Ammon's horn (tissue), 1 donor: ENCODE data around the gene HCN1.

ENCODE experiments used
- DNase-seq: peaks from one replicate; pipeline ENCODE4 v3.0.0-alpha.2; 2016; ENCODE audit warnings: low spot score

Gene HCN1

DNA sequence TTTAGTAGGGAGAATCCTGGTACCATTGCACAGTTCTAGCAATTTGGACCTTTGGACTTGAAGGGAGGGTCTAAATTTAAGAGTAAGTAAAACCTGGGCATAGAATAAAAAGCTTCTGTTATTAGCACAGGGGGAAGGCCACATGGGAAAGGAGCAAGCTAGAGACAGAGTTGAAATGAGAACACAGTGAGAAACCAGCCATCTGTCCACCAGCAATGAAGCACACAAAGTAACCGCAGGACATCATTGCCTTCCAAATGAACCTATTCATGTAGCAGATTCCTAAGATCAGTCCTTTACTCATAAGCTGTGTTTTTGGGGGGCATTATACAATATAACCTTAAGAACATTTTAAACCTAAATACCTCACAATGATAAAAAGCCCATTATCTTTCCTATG is 407.4 kb downstream of the HCN1 start:
- DNase-seq, result peak; percentile 15

DNA sequence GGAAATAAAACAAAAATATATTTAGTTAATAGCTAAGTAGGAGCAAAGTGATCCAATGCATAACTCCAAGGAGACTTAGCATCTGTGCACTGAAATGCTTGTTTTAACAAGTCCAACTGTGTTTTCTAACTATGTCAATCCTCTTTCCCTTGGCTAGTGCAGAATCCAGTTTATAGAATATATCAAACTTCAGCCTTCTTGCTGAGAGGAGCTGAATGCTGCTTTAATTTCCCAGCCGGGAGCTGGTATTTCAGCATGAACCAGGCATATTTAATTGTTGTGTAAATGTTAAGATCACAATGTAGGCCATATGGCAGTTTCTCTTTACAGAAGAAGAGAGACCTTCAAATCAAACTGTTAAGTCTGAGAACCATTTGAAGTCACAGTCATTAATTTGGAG is 411.7 kb downstream of the HCN1 start:
- DNase-seq, result no peak

DNA sequence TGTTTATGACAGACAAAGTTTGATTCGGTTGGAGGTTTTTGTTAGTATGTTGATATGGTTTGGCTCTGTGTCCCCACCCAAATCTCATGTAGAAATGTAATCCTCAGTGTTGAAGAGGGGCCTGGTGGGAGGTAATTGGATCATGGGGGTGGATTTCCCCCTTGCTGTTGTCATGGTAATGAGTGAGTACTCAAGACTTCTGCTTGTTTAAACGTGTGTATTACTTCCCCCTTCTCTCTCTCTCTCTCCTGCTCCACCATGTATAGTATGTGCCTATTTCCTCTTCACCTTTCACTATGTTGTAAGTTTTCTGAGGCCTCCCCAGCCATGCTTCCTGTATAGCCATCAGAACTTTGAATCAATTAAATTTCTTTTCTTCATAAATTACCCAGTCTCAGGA is 415.1 kb downstream of the HCN1 start:
- DNase-seq, result no peak

DNA sequence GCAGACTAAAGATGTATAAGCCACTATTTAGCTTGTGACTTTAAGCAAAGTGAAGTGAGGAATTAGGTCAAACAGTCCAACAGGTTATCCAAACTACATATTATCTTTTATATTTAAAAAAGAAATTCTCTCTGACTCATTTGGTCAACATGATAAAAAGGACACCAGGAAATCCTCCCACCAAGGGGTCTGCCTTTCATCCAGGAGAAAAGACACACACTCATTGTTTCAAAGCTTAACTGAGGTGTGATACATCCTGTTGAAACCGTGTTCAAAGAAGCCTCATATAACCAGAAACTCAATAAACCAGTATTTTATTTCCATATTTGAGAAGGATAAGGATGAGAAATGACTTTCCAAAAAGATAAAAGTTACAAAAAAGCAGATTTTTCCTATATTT is 417.1 kb downstream of the HCN1 start:
- no peak for DNase-seq

DNA sequence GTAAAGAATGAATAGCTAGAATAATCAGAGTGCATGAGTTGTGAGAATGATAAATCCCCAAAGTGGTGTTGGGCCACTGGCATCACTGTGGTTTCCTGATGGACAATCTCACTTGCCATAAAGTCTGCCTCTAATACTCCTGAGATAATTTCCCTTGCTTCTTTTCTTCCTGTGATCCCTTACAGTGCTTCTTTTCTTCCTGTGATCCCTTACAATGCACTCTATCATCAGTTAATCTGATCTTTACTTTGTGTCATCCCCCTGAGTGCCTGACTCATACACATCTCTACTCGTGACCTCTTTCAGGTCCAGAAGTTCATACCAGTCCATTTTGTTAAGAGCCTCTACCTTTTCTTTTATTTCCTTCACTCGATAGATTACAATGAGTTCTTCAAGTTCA is 418.3 kb downstream of the HCN1 start:
- DNase-seq, result no peak

DNA sequence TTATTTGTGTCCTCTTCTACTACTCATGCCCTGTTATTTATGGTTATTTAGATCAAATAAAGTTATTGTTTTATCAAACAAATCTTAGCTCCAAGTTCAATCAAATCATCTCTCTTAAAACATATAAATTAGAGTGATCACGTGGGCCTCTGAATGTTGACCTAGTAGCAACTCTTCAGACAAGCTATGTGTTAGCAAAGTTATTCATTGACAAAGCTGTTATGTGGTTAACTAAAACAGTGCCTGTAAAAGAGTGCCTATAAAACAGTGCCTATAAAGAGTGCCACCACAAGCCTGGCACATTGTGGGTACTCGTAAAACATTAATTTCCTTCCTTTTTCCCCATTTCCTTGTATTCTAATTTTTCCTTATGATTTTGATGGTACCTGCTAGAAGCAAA is 421.9 kb downstream of the HCN1 start:
- no peak for DNase-seq

DNA sequence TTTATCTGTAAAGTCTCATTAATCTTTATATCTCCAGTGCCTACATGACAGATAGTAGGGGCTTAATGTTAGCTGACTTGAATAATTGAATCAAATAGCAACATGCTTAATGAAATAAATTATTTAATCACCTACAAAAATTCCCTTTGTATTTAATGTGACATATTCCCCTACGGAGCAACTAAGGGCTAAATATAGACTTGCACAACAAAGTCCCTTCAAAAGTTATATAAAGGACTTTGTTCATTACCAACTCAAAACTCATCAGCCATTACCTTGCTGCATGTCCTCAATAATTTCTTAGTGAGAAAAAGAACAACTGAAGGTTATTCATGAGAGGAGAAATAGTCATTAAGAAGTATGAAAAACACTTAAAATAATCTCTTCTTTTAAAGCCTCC is 424.6 kb downstream of the HCN1 start:
- no peak for DNase-seq

DNA sequence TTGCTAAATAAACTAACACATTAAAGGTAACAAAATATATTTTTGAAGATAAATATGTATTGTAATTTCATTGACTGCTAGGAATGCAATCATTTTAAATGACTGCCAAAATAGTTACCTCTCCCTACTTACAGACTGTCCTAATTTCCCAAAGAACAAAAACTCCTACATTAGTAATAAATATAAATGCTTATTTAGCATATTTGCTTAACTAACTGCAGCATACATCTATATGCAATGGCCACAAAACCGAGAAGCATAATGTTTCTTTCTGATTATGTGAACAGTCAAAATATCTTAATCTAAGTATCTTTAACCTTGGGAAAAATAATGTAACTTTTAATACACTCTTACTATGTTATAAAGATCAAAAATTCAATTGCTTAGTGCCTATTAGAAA is 431.7 kb downstream of the HCN1 start:
- DNase-seq, result no peak

DNA sequence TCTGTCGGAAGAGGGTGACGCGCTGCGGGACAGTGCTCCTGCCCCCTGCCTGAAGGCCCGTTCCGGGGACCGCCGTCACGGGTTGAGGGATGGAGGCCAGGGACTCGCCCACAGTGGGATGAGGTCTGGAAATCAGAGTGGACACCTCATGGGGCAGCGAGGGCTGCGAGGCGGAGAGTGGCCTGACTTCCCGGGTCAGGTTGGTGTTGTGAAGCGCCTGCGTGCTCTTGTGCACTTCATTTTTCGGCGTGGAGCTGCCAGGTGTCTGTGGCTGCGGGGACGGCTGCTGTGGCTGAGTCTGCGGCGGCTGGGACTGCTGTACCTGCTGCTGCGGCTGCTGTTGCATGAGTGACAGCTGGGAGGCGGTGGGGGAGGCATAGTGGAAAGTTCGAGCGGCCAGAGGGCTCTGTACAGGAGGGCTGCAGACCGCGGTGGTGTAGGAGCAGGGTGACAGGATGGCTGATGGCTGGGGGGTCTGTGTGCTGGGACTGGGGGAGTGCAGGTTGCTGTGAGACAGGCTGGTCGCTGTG is 434.1 kb downstream of the HCN1 start:
- no peak for DNase-seq

DNA sequence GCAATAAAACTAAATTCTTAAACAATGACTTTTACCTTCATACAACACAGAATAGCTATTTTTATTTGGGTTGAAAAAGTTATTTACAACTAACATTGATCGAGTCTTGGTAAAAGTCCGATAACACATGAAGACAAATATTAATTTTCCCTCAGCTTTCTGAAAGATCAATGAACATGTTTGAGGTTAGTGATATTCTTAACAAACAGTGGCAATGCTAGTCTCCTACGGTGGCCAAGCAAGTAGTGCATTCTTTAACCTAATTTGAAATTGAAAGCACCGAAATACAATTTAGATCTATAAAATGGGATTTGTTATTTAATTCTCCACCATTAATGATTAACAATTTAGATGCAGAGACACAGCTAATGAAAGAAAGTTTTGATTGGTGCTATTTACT is 435.1 kb downstream of the HCN1 start:
- DNase-seq, result no peak

DNA sequence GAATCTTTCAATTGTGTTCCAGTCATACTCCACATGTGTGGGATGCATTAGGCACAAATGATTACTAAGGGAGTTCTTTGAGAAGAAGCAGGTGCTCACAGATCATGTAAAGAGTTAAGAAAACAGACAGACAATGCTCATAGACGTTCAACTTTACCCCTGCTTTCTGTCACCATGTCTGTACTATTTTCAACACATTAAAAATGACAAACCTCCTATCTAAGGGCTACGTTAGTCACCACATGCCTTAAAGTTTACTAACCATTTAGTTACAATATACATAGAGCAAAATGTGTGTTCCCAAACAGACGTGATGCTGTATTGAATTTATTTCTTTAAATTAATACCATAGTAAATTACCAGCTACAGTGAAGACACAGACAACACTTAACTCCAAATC is 435.9 kb downstream of the HCN1 start:
- no peak for DNase-seq

DNA sequence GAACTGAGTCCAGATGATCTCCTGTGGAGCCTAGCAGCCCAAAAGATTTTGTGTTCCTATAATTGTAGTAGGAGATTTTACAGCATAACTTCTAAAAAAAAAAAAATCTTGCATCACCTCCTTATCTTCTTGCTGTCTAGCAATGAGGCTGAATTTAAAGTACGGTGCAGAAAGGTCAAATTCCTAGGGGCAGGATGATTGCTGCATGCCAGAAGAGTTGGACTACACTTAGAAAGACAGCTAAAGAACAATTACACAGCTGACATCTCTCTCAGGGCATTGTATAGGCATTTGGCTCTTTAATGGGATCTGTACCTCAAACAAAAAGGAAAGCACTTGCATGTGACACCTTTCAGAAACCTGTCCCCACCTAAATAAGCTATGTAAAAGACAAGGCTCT is 443.2 kb downstream of the HCN1 start:
- no peak for DNase-seq

DNA sequence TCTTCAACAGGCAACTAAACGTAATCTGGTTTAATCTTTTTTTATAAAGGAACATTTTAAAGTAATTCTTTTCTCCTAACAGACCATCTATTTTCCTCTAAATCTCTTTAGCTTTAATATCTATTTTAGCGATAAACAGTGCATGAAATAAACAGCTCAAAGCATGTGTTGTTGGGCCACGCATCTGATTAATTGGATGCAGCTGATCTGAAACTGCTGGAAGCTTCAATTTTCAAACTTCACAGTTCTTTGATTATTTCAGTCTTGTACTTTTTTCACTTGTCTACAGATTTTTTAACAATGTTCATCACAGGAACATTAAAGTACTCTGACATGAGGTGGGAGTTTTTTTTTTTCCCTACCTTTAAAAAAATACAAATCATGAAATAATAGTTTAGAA is 443.6 kb downstream of the HCN1 start:
- DNase-seq, result no peak

DNA sequence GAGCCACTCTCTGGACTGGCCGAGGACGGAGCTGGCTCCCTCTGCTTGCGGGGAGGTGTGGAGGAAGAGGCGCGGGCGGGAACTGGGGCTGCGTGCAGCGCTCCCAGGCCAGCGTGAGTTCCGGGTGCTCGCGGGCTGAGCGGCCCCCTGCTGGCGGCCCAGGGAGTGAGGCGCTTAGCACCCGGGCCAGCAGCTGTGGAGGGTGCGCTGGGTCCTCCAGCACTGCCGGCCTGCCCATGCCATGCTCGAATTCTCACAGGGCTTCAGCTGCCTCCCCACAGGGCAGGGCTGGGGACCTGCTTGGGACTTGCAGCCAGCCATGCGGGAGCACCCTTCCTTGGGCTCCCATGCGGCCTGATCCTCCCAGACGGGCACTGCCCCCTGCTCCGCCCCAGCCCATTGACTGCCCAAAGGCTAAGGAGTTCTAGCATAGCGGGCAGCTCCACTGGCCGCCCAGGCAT is 470.6 kb downstream of the HCN1 start:
- DNase-seq, result no peak

DNA sequence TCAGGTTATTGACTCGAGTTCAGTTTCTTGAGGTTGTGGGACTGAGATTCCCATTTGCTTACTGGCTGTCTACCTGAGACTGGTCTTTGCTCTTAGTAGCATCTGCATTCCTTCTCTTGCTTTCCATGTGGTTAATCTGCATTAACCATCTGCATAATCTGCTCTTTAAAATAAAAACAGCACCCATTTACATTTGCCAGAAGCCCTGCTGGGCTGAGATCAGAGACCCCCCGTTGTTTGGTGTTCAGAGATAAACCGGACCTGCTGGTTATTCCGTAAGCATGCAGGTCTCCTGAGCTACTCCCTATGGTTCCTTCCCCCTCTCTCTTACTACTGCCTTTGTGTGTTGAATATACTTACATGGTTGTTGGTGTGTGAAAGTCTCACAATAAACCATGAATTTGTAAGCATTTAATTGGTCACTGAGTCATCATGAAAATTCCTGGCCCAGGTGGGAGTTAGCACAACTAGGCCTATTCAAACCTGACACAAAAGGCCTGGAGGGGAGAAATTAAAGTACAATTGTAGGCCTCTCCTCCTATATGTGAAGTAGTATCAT is 490.7 kb downstream of the HCN1 start:
- no peak for DNase-seq
